ENCODE measurements around the gene AQP9. TPM values are rescaled to one million over a fixed set of nuclear protein-coding genes. Genes with fewer than 3 reads are reported as not detected.

The AQP9 gene
- total and polyA plus RNA-seq, 2 experiments from 2014 or later = 0.57 to 0.60 TPM

DNA sequence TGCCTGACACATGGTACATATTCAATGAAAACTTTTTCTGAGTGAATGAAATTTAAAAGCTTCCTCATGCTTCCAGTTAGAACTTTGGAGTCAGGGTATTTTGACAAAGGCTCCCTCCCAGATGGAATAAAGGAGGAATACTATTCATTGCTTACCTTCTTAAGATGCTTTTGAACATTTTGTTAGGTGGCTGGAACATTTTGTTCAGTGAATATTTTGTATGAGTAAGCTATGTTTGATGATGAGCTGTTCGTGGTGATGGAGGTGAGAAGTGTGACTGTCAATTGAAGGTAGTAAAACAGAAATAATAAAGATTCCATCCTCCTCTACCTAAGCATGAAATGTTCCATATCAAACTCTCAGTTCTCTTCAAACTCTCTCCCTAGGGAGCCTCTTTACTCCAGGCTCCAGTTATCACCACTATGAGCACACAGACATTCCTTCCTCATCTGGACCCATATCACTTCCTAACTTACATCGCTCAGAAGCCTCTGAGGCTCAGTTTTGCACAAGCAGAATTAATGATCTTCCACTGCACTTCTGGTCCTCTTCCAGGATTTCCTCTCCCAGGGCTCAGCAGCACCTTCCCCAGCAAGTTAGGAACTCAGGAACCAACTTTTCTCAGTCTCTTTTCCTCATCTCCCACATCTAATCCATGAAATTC is 2.5 kb upstream of the AQP9 start:
- TF ChIP-seq EZH2 (IDR thresholded peaks at IDR 0.05; ENCODE audit: borderline replicate concordance) (no peak), EZH2phosphoT487 (IDR thresholded peaks at IDR 0.05; ENCODE audit: low read depth, severe bottlenecking, unreplicated experiment) (no peak), CTCF (IDR thresholded peaks at IDR 0.05; ENCODE audit: poor library complexity) (no peak)
- DNase-seq (ENCODE audit: low spot score) = no peak
- Histone ChIP-seq H2AFZ (no peak overlapping the region), H3K79me2 (no peaks in the 10 kb centered on the region), H3K27ac (no peak overlapping the region), H3K9me3 (ENCODE audit: low read depth) (no peaks in the 10 kb centered on the region), H4K20me1 (ENCODE audit: insufficient read depth, poor library complexity, severe bottlenecking) (no peaks in the 10 kb centered on the region), H3K27me3 (peaks cover 5% of the 10 kb centered on the region), H3K4me1 (ENCODE audit: insufficient read depth) (no peaks in the 10 kb centered on the region), H3K9me2 (replicated peaks; ENCODE audit: insufficient read depth) (no peaks in the 10 kb centered on the region), H3K4me3 (no peak overlapping the region), H3K36me3 (replicated peaks; ENCODE audit: insufficient read depth, low read depth) (no peaks in the 10 kb centered on the region), H3K4me2 (no peak overlapping the region)
- 90% methylated on average over 2 of the region's 2 CpGs for WGBS (ENCODE audit: low lambda C conversion rate, missing lambda C conversion rate)

GRCh38 chr15:58136731-58137130 is 1.4 kb upstream of the AQP9 start:
- H4K20me1 ChIP-seq (ENCODE audit: insufficient read depth, poor library complexity, severe bottlenecking) = no peaks in the 10 kb centered on the region
- no peaks in the 10 kb centered on the region for H3K4me1 ChIP-seq (ENCODE audit: insufficient read depth)
- no peak overlapping the region for H2AFZ ChIP-seq
- TF ChIP-seq EZH2 (IDR thresholded peaks at IDR 0.05; ENCODE audit: borderline replicate concordance) = no peak
- TF ChIP-seq EZH2phosphoT487 (IDR thresholded peaks at IDR 0.05; ENCODE audit: low read depth, severe bottlenecking, unreplicated experiment) = no peak
- TF ChIP-seq CTCF (IDR thresholded peaks at IDR 0.05; ENCODE audit: poor library complexity) = no peak
- H3K27me3 ChIP-seq = peaks cover 5% of the 10 kb centered on the region
- DNase-seq (ENCODE audit: low spot score) = no peak
- no peak overlapping the region for H3K4me2 ChIP-seq
- no peaks in the 10 kb centered on the region for H3K9me3 ChIP-seq (ENCODE audit: low read depth)
- H3K4me3 ChIP-seq = no peak overlapping the region
- H3K36me3 ChIP-seq (replicated peaks; ENCODE audit: insufficient read depth, low read depth) = no peaks in the 10 kb centered on the region
- no peaks in the 10 kb centered on the region for H3K9me2 ChIP-seq (replicated peaks; ENCODE audit: insufficient read depth)
- no peak overlapping the region for H3K27ac ChIP-seq
- no peaks in the 10 kb centered on the region for H3K79me2 ChIP-seq
- WGBS (ENCODE audit: low lambda C conversion rate, missing lambda C conversion rate) = 85% methylated on average over 1 of the region's 1 CpG

DNA sequence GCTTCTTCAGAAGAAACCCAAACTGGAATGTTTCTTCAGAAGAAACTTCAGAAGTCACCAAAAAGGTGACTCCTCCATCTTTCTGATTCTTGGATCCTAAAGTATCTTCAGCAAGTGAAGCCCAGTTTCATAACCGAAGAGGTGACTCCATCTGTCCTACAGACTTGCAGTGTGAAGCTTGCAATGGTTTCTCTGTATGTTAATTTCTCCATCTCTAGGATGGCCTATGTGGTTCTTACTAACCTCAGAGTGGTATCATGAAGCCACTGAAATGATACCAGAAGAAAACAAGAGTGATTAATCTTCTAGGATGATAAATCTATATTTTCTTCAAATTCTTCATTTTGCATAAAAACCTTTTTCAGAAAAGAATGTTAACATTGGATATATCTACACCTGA is 495 bp upstream of the AQP9 start:
- Histone ChIP-seq H3K27ac (no peak overlapping the region), H4K20me1 (ENCODE audit: insufficient read depth, poor library complexity, severe bottlenecking) (no peaks in the 10 kb centered on the region), H3K79me2 (no peaks in the 10 kb centered on the region), H3K9me3 (ENCODE audit: low read depth) (no peaks in the 10 kb centered on the region), H3K4me2 (no peak overlapping the region), H3K27me3 (peaks cover 5% of the 10 kb centered on the region), H3K4me1 (ENCODE audit: insufficient read depth) (no peaks in the 10 kb centered on the region), H3K36me3 (replicated peaks; ENCODE audit: insufficient read depth, low read depth) (no peaks in the 10 kb centered on the region), H2AFZ (no peak overlapping the region), H3K4me3 (no peak overlapping the region), H3K9me2 (replicated peaks; ENCODE audit: insufficient read depth) (no peaks in the 10 kb centered on the region)
- WGBS (ENCODE audit: low lambda C conversion rate, missing lambda C conversion rate) = 96% methylated on average over 1 of the region's 1 CpG
- DNase-seq (ENCODE audit: low spot score) = no peak
- TF ChIP-seq CTCF (IDR thresholded peaks at IDR 0.05; ENCODE audit: poor library complexity) (no peak), EZH2phosphoT487 (IDR thresholded peaks at IDR 0.05; ENCODE audit: low read depth, severe bottlenecking, unreplicated experiment) (no peak), EZH2 (IDR thresholded peaks at IDR 0.05; ENCODE audit: borderline replicate concordance) (no peak)

Measured in hepatocyte (in vitro differentiated cells).